B cell (primary cell): ENCODE measurements around the gene ZNF506.

Source experiments
- CTCF ChIP-seq: fragments of 200-600 bp; IDR thresholded peaks from one replicate; pipeline ENCODE4 v1.8.0; 2022; ENCODE audit warnings: antibody characterized with exemption, mild to moderate bottlenecking
- EZH2 ChIP-seq: IDR thresholded peaks from 2 replicates; pipeline ENCODE4 v1.6.1; 2012; ENCODE audit warnings: borderline replicate concordance, low read depth, mild to moderate bottlenecking, moderate library complexity, low read length; ENCODE audit not compliant: insufficient read depth, poor library complexity, severe bottlenecking

GRCh38 chr19:19746286-19747213 lies 75.0 kb downstream of the ZNF506 start:
- TF ChIP-seq CTCF, result no peak
- TF ChIP-seq EZH2, result no peak
